HUES64 (cell line): ENCODE measurements around the gene SMAD9.

Experiments used
- H3K27ac ChIP-seq: 2 replicates; pipeline ENCODE4 v1.7.0; 2013; ENCODE audit warnings: low read depth, low read length, inconsistent platforms
- H3K27me3 ChIP-seq: 2 replicates; pipeline ENCODE4 v1.6.1; 2013; ENCODE audit warnings: mild to moderate bottlenecking, low read length; ENCODE audit not compliant: insufficient read depth
- H3K36me3 ChIP-seq: 2 replicates; pipeline ENCODE4 v1.6.1; 2013; ENCODE audit warnings: mild to moderate bottlenecking, low read length; ENCODE audit not compliant: insufficient read depth
- H3K4me1 ChIP-seq: 2 replicates; pipeline ENCODE4 v1.6.1; 2013; ENCODE audit warnings: mild to moderate bottlenecking, low read length, moderate library complexity; ENCODE audit not compliant: insufficient read depth
- H3K4me3 ChIP-seq: 2 replicates; pipeline ENCODE4 v1.5.1; 2013; ENCODE audit warnings: mild to moderate bottlenecking, low read length, moderate library complexity
- H3K9ac ChIP-seq: 2 replicates; pipeline ENCODE4 v1.6.1; 2013; ENCODE audit warnings: mild to moderate bottlenecking, low read depth, low read length
- H3K9me3 ChIP-seq: 2 replicates; pipeline ENCODE4 v1.6.1; 2013; ENCODE audit warnings: low read depth, low read length; ENCODE audit not compliant: insufficient read depth
- WGBS: fragments of 150-250, 120-280 bp; methylation state at CpG from one replicate; pipeline ENCODE4 v1.1.7; 2013; ENCODE audit warnings: missing lambda C conversion rate; 5-methylcytosine and 5-hydroxymethylcytosine counted together

The SMAD9 gene

DNA sequence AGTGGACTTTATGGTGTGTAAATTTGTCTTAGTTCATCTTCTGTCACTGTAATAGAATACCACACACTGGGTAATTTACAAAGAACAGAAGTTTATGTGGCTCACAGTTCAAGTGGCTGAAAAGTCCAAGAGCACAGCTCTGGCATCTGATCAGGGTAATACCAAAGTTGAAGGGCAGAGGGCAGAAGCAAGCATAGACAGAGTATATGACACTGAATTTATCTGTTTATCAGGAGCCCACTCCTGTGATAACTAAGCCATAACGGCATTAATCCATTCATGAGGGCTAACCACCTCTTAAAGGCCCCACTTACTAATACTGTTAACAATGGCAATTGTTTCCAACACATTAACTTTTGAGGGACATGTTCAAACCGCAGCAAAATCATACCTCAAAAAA lies 105.0 kb downstream of the SMAD9 start:
- Histone ChIP-seq H3K27me3 (peaks cover 4% of the 10 kb centered on the region), H3K27ac (no peak overlapping the region), H3K9me3 (no peaks in the 10 kb centered on the region), H3K9ac (no peak overlapping the region), H3K4me3 (no peak overlapping the region), H3K36me3 (no peaks in the 10 kb centered on the region), H3K4me1 (peaks cover 5% of the 10 kb centered on the region; the same call in 1 of the 2 replicates)
- WGBS, result 78% methylated on average over 2 of the region's 2 CpGs

DNA sequence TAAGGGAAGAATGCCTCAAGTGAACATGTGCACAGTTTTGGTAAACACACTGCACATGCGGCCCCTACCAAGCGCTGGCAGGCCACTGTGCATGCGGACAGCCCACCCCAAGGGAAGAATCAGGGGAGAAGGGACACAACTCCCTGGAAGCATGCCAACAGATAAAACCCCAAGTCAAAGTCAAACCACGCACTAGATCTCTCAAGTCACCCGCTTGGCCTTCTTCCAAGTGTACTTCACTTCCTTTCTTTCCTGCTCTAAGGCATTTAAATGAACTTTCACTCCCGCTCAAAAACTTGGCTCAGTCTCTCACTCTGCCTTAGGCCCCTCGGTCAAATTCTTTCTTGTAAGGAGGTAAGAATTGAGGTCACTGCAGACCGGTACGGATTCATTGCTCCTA lies 105.6 kb downstream of the SMAD9 start:
- Histone ChIP-seq H3K4me3 (no peak overlapping the region), H3K27ac (no peak overlapping the region), H3K9ac (no peak overlapping the region), H3K27me3 (no peaks in the 10 kb centered on the region), H3K36me3 (no peaks in the 10 kb centered on the region), H3K4me1 (peaks cover 3% of the 10 kb centered on the region; the same call in 1 of the 2 replicates), H3K9me3 (no peaks in the 10 kb centered on the region)
- WGBS, result 95% methylated on average over 9 of the region's 9 CpGs

DNA sequence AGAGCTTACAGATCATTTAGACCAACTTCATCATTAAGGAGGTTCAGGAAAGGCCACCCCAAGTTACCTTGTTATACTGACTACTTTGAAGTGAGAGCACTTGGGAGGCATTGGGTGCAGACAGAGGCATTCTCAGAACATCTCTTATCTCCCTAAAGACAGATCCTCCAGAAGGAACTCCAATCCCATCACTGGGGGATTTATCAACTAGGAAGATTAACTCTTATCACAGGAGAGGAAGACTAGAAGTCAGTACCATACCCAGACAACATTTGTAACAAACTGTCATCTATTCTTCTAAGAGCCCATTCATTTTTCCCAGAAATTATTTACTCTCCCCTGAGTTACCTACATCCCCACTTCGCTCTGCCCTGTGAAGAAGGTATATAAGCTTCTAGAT lies 106.8 kb downstream of the SMAD9 start:
- H3K9me3 ChIP-seq, result no peaks in the 10 kb centered on the region
- H3K4me1 ChIP-seq, result peaks cover 2% of the 10 kb centered on the region; the same call in 1 of the 2 replicates
- H3K4me3 ChIP-seq, result no peak overlapping the region
- WGBS, result no CpG with 5 or more reads among the region's 1 CpG
- no peaks in the 10 kb centered on the region for H3K36me3 ChIP-seq
- H3K27ac ChIP-seq, result no peak overlapping the region
- H3K27me3 ChIP-seq, result no peaks in the 10 kb centered on the region
- no peak overlapping the region for H3K9ac ChIP-seq

DNA sequence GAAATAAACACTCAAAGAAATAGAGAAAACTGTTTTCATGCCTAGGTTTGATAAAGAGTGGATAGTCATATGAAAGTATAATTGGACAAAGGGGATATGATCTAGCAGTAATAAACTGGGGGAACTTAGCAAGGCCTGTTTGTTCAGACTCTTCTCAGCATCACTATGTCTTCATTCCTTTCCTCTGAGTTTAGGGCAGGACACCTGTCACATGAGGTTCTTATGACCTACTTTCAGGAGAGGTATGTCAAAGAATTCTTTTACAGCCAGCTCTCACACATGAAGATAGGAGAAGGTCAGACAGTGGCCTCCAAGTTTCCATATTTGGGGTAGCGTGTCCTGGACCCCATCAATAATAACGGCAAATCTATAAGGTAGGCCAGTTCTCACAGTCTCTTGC lies 112.4 kb downstream of the SMAD9 start:
- no peak overlapping the region for H3K27ac ChIP-seq
- no peak overlapping the region for H3K9ac ChIP-seq
- no peaks in the 10 kb centered on the region for H3K4me1 ChIP-seq
- H3K36me3 ChIP-seq, result no peaks in the 10 kb centered on the region
- WGBS, result 97% methylated on average over 2 of the region's 2 CpGs
- no peak overlapping the region for H3K4me3 ChIP-seq
- H3K27me3 ChIP-seq, result no peaks in the 10 kb centered on the region
- no peaks in the 10 kb centered on the region for H3K9me3 ChIP-seq

DNA sequence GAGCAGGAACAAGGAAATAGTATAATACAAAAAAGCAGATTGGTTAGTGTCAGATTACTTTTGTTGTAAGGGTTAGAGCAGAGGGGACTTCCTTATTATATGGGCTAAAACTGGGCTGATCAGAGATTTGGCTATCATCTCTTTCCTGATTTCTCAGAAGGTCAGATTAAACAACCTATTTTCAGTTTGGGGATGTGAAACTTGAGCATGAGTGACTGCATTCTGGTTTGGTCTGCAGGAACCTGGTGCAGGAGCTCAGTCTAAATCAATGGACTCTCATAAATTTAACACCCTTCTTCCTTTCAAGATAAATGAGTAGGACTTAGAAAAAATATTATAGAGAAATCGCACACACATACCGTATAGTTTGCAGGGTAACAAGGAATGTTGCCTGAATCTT lies 113.9 kb downstream of the SMAD9 start:
- Histone ChIP-seq H3K27me3 (no peaks in the 10 kb centered on the region), H3K4me1 (no peaks in the 10 kb centered on the region), H3K4me3 (no peak overlapping the region), H3K27ac (no peak overlapping the region), H3K36me3 (no peaks in the 10 kb centered on the region), H3K9ac (no peak overlapping the region), H3K9me3 (no peaks in the 10 kb centered on the region)
- 89% methylated on average over 2 of the region's 2 CpGs for WGBS

DNA sequence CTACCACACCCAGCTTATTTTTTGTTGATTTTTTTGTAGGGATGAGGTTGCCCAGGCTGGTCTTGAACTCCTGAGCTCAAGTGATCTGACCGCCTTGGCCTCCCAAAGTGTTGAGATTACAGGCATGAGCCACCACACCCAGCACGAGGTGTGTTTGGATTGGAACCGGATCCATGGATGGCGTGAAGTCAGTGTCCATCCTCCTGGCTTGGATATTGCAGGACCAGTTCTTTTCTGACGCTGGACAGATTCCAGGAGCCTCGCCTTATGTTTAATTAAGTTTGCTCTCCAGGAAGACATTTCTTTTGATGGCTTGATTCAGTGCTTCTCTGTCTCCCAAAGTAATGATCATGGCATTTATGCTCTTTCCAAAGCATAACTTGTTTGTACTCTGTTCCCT lies 115.5 kb downstream of the SMAD9 start:
- Histone ChIP-seq H3K27ac (no peak overlapping the region), H3K4me1 (no peaks in the 10 kb centered on the region), H3K36me3 (no peaks in the 10 kb centered on the region), H3K4me3 (no peak overlapping the region), H3K9ac (no peak overlapping the region), H3K27me3 (no peaks in the 10 kb centered on the region), H3K9me3 (no peaks in the 10 kb centered on the region)
- WGBS, result 95% methylated on average over 6 of the region's 6 CpGs

DNA sequence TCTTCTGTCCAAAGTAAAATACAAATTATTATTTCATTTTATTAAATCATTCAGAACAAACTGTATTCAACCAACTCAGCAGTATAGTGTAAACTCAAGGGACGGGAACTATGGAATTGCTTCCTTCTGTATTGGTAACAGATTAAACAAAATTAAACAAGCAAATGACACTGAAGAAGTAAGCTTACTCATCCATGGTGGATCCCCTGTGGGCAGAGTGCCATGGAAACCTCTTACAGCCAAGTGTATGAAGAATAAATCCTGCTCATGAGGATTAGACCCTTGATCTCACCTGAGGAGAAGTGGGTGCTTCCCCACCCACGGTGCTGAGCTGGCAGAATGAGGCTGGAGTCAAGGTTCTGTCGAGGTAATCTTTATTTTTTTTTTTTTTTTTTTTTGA lies 119.0 kb downstream of the SMAD9 start:
- Histone ChIP-seq H3K4me1 (peaks cover 6% of the 10 kb centered on the region), H3K4me3 (no peak overlapping the region), H3K27me3 (no peaks in the 10 kb centered on the region), H3K9ac (no peak overlapping the region), H3K27ac (no peak overlapping the region), H3K9me3 (no peaks in the 10 kb centered on the region), H3K36me3 (no peaks in the 10 kb centered on the region)
- 50% methylated on average over 2 of the region's 3 CpGs for WGBS

DNA sequence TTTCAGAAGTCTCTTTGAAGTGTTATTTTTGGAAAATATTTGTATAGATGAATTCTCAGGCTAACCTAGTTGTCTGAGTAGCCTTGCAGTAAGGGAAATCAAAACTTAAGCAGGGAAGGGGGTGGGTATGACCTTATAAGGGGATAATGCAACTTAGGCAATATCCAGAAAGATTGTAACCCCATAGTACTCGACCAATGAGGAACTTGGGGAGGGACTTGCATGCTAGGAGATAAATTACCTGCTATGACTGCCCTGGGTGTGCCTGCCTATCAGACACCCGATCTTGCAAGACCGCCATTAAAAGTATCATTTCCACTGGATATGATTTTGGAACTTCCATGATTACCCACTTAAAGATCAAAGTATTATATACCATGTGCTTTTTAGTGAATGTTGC lies 124.0 kb downstream of the SMAD9 start:
- no peaks in the 10 kb centered on the region for H3K9me3 ChIP-seq
- H3K36me3 ChIP-seq, result no peaks in the 10 kb centered on the region
- H3K27me3 ChIP-seq, result no peaks in the 10 kb centered on the region
- H3K27ac ChIP-seq, result peak overlapping the region; percentile 81
- H3K4me1 ChIP-seq, result peaks cover 12% of the 10 kb centered on the region
- no peak overlapping the region for H3K4me3 ChIP-seq
- no peak overlapping the region for H3K9ac ChIP-seq
- 86% methylated on average over 3 of the region's 3 CpGs for WGBS

DNA sequence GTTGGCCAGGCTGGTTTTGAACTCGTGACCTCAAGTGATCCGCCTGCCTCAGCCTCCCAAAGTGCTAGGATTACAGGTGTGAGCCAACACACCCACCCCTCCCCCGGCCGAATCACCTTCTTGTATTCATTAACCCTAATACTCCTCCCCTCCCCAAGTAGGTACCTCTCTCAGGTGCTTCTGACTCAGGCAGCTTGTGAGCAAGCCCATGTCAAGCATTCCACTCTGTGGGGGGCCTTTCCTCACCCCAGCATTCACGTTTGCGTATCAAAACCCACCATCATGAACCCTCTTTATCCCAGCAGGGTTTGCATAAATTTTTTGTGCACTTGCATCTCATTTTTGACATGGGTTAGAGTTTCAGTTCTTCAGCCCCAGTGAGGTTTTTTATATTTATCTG lies 124.6 kb downstream of the SMAD9 start:
- H3K4me3 ChIP-seq, result no peak overlapping the region
- H3K9ac ChIP-seq, result no peak overlapping the region
- WGBS, result 72% methylated on average over 6 of the region's 6 CpGs
- no peaks in the 10 kb centered on the region for H3K9me3 ChIP-seq
- no peaks in the 10 kb centered on the region for H3K27me3 ChIP-seq
- H3K27ac ChIP-seq, result peak overlapping the region; percentile 81
- H3K36me3 ChIP-seq, result no peaks in the 10 kb centered on the region
- peaks cover 12% of the 10 kb centered on the region for H3K4me1 ChIP-seq
